OCI-LY1 (cell line): ENCODE results near the gene SLC9A4.

Source experiments
- H2AFZ ChIP-seq: fragments of 200-600 bp; sonication (generic), shearing (Covaris generic); 2 replicates; pipeline ENCODE4 v1.6.0; 2014; ENCODE audit warnings: antibody characterized with exemption, mild to moderate bottlenecking, low read length
- H3F3A ChIP-seq: fragments of 200-600 bp; sonication (generic), shearing (Covaris generic); 2 replicates; pipeline ENCODE4 v1.6.0; 2014; ENCODE audit warnings: mild to moderate bottlenecking, antibody characterized with exemption, low read length, moderate library complexity; ENCODE audit not compliant: insufficient read depth
- H3K27ac ChIP-seq: fragments of 200-600 bp; sonication (generic); 2 replicates; pipeline ENCODE4 v1.5.1; 2014; ENCODE audit warnings: low read length, mixed run types, mild to moderate bottlenecking, low read depth; ENCODE audit not compliant: poor library complexity, severe bottlenecking
- H3K27me3 ChIP-seq: fragments of 200-600 bp; sonication (generic); 2 replicates; pipeline ENCODE4 v1.6.0; 2014; ENCODE audit warnings: antibody characterized with exemption, mild to moderate bottlenecking, low read length, moderate library complexity; ENCODE audit not compliant: insufficient read depth
- H3K36me3 ChIP-seq: fragments of 200-600 bp; sonication (generic); 2 replicates; pipeline ENCODE4 v1.6.1; 2014; ENCODE audit warnings: mild to moderate bottlenecking, antibody characterized with exemption, low read length, moderate library complexity, mixed read lengths; ENCODE audit not compliant: insufficient read depth
- H3K4me1 ChIP-seq: fragments of 200-600 bp; sonication (generic); 2 replicates; pipeline ENCODE4 v1.5.1; 2014; ENCODE audit warnings: mild to moderate bottlenecking, low read length, moderate library complexity; ENCODE audit not compliant: insufficient read depth, severe bottlenecking
- H3K4me2 ChIP-seq: fragments of 200-600 bp; sonication (generic), shearing (Covaris generic); 2 replicates; pipeline ENCODE4 v1.6.1; 2014; ENCODE audit warnings: low read length
- H3K4me3 ChIP-seq: fragments of 200-600 bp; sonication (generic); 2 replicates; pipeline ENCODE4 v1.5.1; 2014; ENCODE audit warnings: low read length, low read depth, mild to moderate bottlenecking, mixed read lengths; ENCODE audit not compliant: poor library complexity, severe bottlenecking
- H3K79me2 ChIP-seq: fragments of 200-600 bp; shearing (Covaris generic); 2 replicates; pipeline ENCODE4 v1.6.1; 2016; ENCODE audit warnings: mixed run types, low read length, mixed read lengths; ENCODE audit not compliant: insufficient read depth
- H3K9ac ChIP-seq: fragments of 200-600 bp; sonication (generic), shearing (Covaris generic); 2 replicates; pipeline ENCODE4 v1.6.1; 2014; ENCODE audit warnings: mild to moderate bottlenecking, low read length, mixed read lengths
- H3K9me2 ChIP-seq: fragments of 200-600 bp; sonication (generic), shearing (Covaris generic); 2 replicates; pipeline ENCODE4 v1.6.1; 2014; ENCODE audit warnings: low read depth, mild to moderate bottlenecking, low read length, mixed read lengths
- H3K9me3 ChIP-seq: fragments of 200-600 bp; shearing (Covaris generic); 2 replicates; pipeline ENCODE4 v1.6.1; 2014; ENCODE audit warnings: low read length, mixed read lengths
- H4K20me1 ChIP-seq: fragments of 200-600 bp; sonication (generic), shearing (Covaris generic); 2 replicates; pipeline ENCODE4 v1.6.0; 2016; ENCODE audit warnings: mild to moderate bottlenecking, low read length; ENCODE audit not compliant: insufficient read depth
- EZH2 ChIP-seq: fragments of 200-600 bp; sonication (generic), shearing (Covaris generic); IDR thresholded peaks from 2 replicates; pipeline ENCODE4 v1.8.0; 2017; ENCODE audit warnings: borderline replicate concordance, mixed run types, mild to moderate bottlenecking, antibody characterized with exemption, low read length, moderate library complexity, mixed read lengths
- TF ChIP-seq, protein P1 (sequence below): fragments of 200-600 bp; sonication (generic), shearing (Covaris generic); IDR thresholded peaks from 2 replicates; pipeline ENCODE4 v1.5.1; 2017; ENCODE audit warnings: mild to moderate bottlenecking, antibody characterized with exemption, low read length, moderate library complexity, mixed read lengths

Gene SLC9A4

DNA sequence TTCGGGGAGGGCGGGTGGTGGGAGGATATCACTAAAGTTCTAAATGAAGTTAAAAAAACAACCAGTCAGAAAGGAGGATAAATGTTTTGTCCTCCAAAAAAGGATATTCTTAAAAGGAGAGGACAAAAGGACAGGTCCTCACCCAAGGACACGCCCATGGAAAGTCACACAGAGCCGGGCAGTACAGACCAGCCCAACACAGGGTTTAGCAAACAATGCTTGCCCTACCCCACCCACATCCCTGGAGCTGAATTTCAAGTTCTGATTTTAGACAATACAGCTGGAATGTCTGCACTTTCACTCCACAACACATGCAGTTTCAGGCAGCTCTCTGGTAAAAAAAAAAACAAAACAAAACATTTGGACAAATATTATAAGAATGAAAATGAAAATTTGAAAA, 67.9 kb downstream of the SLC9A4 start:
- Histone ChIP-seq H3K9me2 (no peaks in the 10 kb centered on the region), H3K9me3 (no peaks in the 10 kb centered on the region), H2AFZ (no peak overlapping the region), H3K27ac (no peak overlapping the region), H3F3A (no peaks in the 10 kb centered on the region), H3K4me1 (no peaks in the 10 kb centered on the region), H4K20me1 (no peaks in the 10 kb centered on the region), H3K9ac (no peak overlapping the region), H3K79me2 (no peaks in the 10 kb centered on the region), H3K27me3 (no peaks in the 10 kb centered on the region), H3K4me2 (no peak overlapping the region), H3K36me3 (no peaks in the 10 kb centered on the region), H3K4me3 (no peak overlapping the region)
- TF ChIP-seq, protein P1, sequence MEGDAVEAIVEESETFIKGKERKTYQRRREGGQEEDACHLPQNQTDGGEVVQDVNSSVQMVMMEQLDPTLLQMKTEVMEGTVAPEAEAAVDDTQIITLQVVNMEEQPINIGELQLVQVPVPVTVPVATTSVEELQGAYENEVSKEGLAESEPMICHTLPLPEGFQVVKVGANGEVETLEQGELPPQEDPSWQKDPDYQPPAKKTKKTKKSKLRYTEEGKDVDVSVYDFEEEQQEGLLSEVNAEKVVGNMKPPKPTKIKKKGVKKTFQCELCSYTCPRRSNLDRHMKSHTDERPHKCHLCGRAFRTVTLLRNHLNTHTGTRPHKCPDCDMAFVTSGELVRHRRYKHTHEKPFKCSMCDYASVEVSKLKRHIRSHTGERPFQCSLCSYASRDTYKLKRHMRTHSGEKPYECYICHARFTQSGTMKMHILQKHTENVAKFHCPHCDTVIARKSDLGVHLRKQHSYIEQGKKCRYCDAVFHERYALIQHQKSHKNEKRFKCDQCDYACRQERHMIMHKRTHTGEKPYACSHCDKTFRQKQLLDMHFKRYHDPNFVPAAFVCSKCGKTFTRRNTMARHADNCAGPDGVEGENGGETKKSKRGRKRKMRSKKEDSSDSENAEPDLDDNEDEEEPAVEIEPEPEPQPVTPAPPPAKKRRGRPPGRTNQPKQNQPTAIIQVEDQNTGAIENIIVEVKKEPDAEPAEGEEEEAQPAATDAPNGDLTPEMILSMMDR: no peak
- no peak for TF ChIP-seq EZH2

DNA sequence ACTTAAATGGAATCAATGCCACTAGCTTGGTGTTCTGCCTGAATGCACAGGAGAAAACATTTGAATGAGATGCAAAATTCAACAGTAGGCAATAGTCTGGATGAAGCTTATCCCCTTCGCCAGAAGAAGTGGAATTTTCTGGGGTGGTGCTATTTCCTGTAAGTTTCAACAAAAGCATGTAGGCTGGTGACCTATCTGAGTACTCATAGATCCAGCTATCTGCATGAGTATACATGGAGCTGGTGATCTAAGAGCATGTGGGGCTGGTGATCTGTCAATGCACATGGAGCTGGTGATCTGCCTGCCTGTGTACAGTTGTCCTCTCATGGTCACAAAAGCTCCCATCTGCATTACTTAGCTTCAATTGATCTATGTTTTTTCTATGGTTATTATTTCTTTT, 71.2 kb downstream of the SLC9A4 start:
- TF ChIP-seq EZH2: no peak
- TF ChIP-seq, protein P1: no peak
- H3K9me3 ChIP-seq: peaks cover 3% of the 10 kb centered on the region; the same call in 1 of the 2 replicates
- H3F3A ChIP-seq: no peaks in the 10 kb centered on the region
- H3K9me2 ChIP-seq: no peaks in the 10 kb centered on the region
- no peak overlapping the region for H3K27ac ChIP-seq
- H3K27me3 ChIP-seq: no peaks in the 10 kb centered on the region
- H2AFZ ChIP-seq: no peak overlapping the region
- H3K79me2 ChIP-seq: no peaks in the 10 kb centered on the region
- H3K4me1 ChIP-seq: no peaks in the 10 kb centered on the region
- no peaks in the 10 kb centered on the region for H4K20me1 ChIP-seq
- H3K4me3 ChIP-seq: no peak overlapping the region
- no peaks in the 10 kb centered on the region for H3K36me3 ChIP-seq
- H3K4me2 ChIP-seq: no peak overlapping the region
- H3K9ac ChIP-seq: no peak overlapping the region

DNA sequence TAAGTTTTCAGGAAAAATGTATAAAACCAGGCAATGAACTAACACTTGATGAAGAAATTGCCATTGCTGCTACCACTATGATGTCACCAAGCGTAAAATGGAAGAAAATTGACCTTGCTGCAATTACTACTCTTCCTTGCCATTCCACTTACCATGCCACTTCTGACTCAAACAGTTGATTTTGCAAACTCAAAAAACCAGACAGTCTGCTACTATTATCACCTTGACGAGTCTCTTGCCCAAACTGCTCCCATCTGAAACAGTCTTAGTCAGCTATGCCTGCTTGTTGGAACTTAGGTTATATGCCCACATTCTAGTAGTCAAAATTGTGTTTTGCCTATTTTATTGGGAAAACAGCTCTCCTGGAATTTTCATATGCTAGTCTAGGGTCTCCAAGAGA, 74.4 kb downstream of the SLC9A4 start:
- Histone ChIP-seq H3K9ac (no peak overlapping the region), H3K4me2 (no peak overlapping the region)
- TF ChIP-seq, protein P1: no peak
- TF ChIP-seq EZH2: no peak

More for the DNA sequence above, 74.4 kb downstream of the SLC9A4 start:
- H3K79me2 ChIP-seq: no peaks in the 10 kb centered on the region
- H3K4me3 ChIP-seq: no peak overlapping the region
- no peaks in the 10 kb centered on the region for H3K9me2 ChIP-seq
- no peaks in the 10 kb centered on the region for H4K20me1 ChIP-seq
- H2AFZ ChIP-seq: no peak overlapping the region
- no peaks in the 10 kb centered on the region for H3K36me3 ChIP-seq
- no peaks in the 10 kb centered on the region for H3K27me3 ChIP-seq
- H3F3A ChIP-seq: no peaks in the 10 kb centered on the region
- H3K4me1 ChIP-seq: no peaks in the 10 kb centered on the region
- H3K27ac ChIP-seq: no peak overlapping the region
- peaks cover 3% of the 10 kb centered on the region; the same call in 1 of the 2 replicates for H3K9me3 ChIP-seq
